IMR-90 (cell line): ENCODE measurements around the gene EIF1AD. TPM values are rescaled to one million over a fixed set of nuclear protein-coding genes. Genes with fewer than 3 reads are reported as not detected.

Experiments used
- FOS ChIP-seq: fragments of 150-350 bp; IDR thresholded peaks from 2 replicates; pipeline ENCODE4 v1.6.1; 2016; ENCODE audit warnings: low read depth, low read length
- MXI1 ChIP-seq: IDR thresholded peaks from 2 replicates; pipeline ENCODE4 v1.6.1; 2012; ENCODE audit warnings: low read depth, mild to moderate bottlenecking, low read length, moderate library complexity, borderline replicate concordance
- RAD21 ChIP-seq: IDR thresholded peaks from 2 replicates; pipeline ENCODE4 v1.6.1; 2012; ENCODE audit warnings: low read length, improper control_type of control experiment
- RCOR1 ChIP-seq: IDR thresholded peaks from 2 replicates; pipeline ENCODE4 v1.6.1; 2012; ENCODE audit warnings: mild to moderate bottlenecking, low read length, improper control_type of control experiment; ENCODE audit not compliant: insufficient replicate concordance
- RFX5 ChIP-seq: IDR thresholded peaks from 2 replicates; pipeline ENCODE4 v1.8.0; 2012; ENCODE audit warnings: low read depth, mild to moderate bottlenecking, low read length, moderate library complexity
- polyA plus RNA-seq, 3 experiments: library from polyadenylated mRNA; depleted of rRNA; stranded (reverse); fragments of >200 nt; gene quantifications; 2 replicates each; pipeline ENCODE4 v1.2.3, GENCODE V29; 2012; ENCODE audit warnings: low replicate concordance in 1 of 3
- total RNA-seq: library from RNA; depleted of rRNA; stranded (reverse); fragments of >200 nt; gene quantifications from 2 replicates; pipeline ENCODE4 v1.2.3, GENCODE V29; 2012
- TF ChIP-seq, protein P1 (sequence below): fragments of 150-350 bp; IDR thresholded peaks from 2 replicates; pipeline ENCODE4 v1.6.1; 2016; ENCODE audit warnings: low read depth, mild to moderate bottlenecking, low read length, moderate library complexity, borderline replicate concordance

The EIF1AD gene
- total and polyA plus RNA-seq, 2 of the 4 experiments (the other 2 are of a cell fraction), result 32.5 to 62.6 TPM

DNA sequence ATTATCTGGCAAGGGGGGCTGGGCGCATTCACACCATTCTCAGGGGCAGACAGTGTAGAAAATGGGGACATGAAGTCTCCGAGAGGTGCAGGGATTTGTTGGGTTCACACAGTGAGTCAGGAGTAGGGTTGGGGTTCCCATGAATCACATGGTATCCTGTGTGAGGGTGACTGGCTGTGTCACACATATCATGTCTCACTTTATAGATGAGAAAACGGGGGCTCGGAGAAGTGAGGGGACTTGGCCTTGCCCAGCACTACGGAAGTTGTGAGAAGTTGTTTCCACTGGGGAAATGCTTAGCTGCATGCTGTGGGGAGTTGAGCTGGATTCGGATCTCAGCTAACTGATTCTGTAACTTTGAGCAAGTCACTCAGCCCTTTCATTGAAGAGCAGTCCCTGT, 42.8 kb upstream of the EIF1AD start (continued):
- TF ChIP-seq, protein P1, sequence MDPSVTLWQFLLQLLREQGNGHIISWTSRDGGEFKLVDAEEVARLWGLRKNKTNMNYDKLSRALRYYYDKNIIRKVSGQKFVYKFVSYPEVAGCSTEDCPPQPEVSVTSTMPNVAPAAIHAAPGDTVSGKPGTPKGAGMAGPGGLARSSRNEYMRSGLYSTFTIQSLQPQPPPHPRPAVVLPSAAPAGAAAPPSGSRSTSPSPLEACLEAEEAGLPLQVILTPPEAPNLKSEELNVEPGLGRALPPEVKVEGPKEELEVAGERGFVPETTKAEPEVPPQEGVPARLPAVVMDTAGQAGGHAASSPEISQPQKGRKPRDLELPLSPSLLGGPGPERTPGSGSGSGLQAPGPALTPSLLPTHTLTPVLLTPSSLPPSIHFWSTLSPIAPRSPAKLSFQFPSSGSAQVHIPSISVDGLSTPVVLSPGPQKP, result no peak
- TF ChIP-seq RCOR1, result no peak
- no peak for TF ChIP-seq RFX5
- no peak for TF ChIP-seq MXI1
- no peak for TF ChIP-seq RAD21
- TF ChIP-seq FOS, result no peak
